Measurements from ENCODE around the gene HOXD4.

Gene HOXD4

GRCh38 chr2:176173567-176174381, 22.4 kb downstream of the HOXD4 start:
- H3K27ac ChIP-seq (ENCODE audit: low read depth, low read length), result no peak overlapping the region
- no peaks in the 10 kb centered on the region for H3K4me1 ChIP-seq (ENCODE audit: control insufficient read depth, low read length)
- H3K79me2 ChIP-seq (ENCODE audit: control insufficient read depth, low read length), result no peaks in the 10 kb centered on the region
- H3K4me3 ChIP-seq (ENCODE audit: low read length), result no peak overlapping the region
- H3K4me2 ChIP-seq (ENCODE audit: low read length), result no peak overlapping the region
- H4K20me1 ChIP-seq (ENCODE audit: control insufficient read depth, insufficient read depth, low read depth, low read length), result no peaks in the 10 kb centered on the region
- H3F3A ChIP-seq (ENCODE audit: control insufficient read depth, insufficient read depth), result no peaks in the 10 kb centered on the region
- TF ChIP-seq CTCF (IDR thresholded peaks at IDR 0.05; ENCODE audit: low read depth, low read length, poor library complexity, severe bottlenecking), result no peak
- TF ChIP-seq EZH2phosphoT487 (IDR thresholded peaks at IDR 0.05; ENCODE audit: borderline replicate concordance, low read length), result no peak
- H3K9me2 ChIP-seq (replicated peaks; ENCODE audit: control insufficient read depth, low read length), result no peaks in the 10 kb centered on the region
- H3K36me3 ChIP-seq (ENCODE audit: control insufficient read depth, low read length), result no peaks in the 10 kb centered on the region
- H3K27me3 ChIP-seq (ENCODE audit: control insufficient read depth, low read length), result peaks cover 52% of the 10 kb centered on the region
- H3K9me3 ChIP-seq (ENCODE audit: control insufficient read depth, insufficient read depth, low read length), result no peaks in the 10 kb centered on the region

- H4K20me1 ChIP-seq (ENCODE audit: control insufficient read depth, insufficient read depth, low read depth, low read length), result no peaks in the 10 kb centered on the region
- no peaks in the 10 kb centered on the region for H3K79me2 ChIP-seq (ENCODE audit: control insufficient read depth, low read length)
- no peak overlapping the region for H3K27ac ChIP-seq (ENCODE audit: low read depth, low read length)
- no peak for TF ChIP-seq EZH2phosphoT487 (IDR thresholded peaks at IDR 0.05; ENCODE audit: borderline replicate concordance, low read length)
- no peak for TF ChIP-seq CTCF (IDR thresholded peaks at IDR 0.05; ENCODE audit: low read depth, low read length, poor library complexity, severe bottlenecking)
- no peaks in the 10 kb centered on the region for H3F3A ChIP-seq (ENCODE audit: control insufficient read depth, insufficient read depth)
- no peaks in the 10 kb centered on the region for H3K36me3 ChIP-seq (ENCODE audit: control insufficient read depth, low read length)
- H3K9me2 ChIP-seq (replicated peaks; ENCODE audit: control insufficient read depth, low read length), result no peaks in the 10 kb centered on the region
- no peak overlapping the region for H3K4me2 ChIP-seq (ENCODE audit: low read length)
- H3K4me1 ChIP-seq (ENCODE audit: control insufficient read depth, low read length), result no peaks in the 10 kb centered on the region
- peaks cover 56% of the 10 kb centered on the region for H3K27me3 ChIP-seq (ENCODE audit: control insufficient read depth, low read length)
- no peak overlapping the region for H3K4me3 ChIP-seq (ENCODE audit: low read length)
- no peaks in the 10 kb centered on the region for H3K9me3 ChIP-seq (ENCODE audit: control insufficient read depth, insufficient read depth, low read length)
These were observed 23.1 kb downstream of the HOXD4 start for GRCh38 chr2:176174382-176174823.

- H3K27ac ChIP-seq (ENCODE audit: low read depth, low read length), result no peak overlapping the region
- H3K36me3 ChIP-seq (ENCODE audit: control insufficient read depth, low read length), result no peaks in the 10 kb centered on the region
- H3K27me3 ChIP-seq (ENCODE audit: control insufficient read depth, low read length), result peaks cover 62% of the 10 kb centered on the region
- TF ChIP-seq EZH2phosphoT487 (IDR thresholded peaks at IDR 0.05; ENCODE audit: borderline replicate concordance, low read length) (no peak), CTCF (IDR thresholded peaks at IDR 0.05; ENCODE audit: low read depth, low read length, poor library complexity, severe bottlenecking) (no peak)
- H3K4me3 ChIP-seq (ENCODE audit: low read length), result no peak overlapping the region
- no peaks in the 10 kb centered on the region for H3K79me2 ChIP-seq (ENCODE audit: control insufficient read depth, low read length)
- H3K4me1 ChIP-seq (ENCODE audit: control insufficient read depth, low read length), result no peaks in the 10 kb centered on the region
- H3K9me2 ChIP-seq (replicated peaks; ENCODE audit: control insufficient read depth, low read length), result no peaks in the 10 kb centered on the region
- H3K4me2 ChIP-seq (ENCODE audit: low read length), result no peak overlapping the region
- H4K20me1 ChIP-seq (ENCODE audit: control insufficient read depth, insufficient read depth, low read depth, low read length), result no peaks in the 10 kb centered on the region
- H3K9me3 ChIP-seq (ENCODE audit: control insufficient read depth, insufficient read depth, low read length), result no peaks in the 10 kb centered on the region
- H3F3A ChIP-seq (ENCODE audit: control insufficient read depth, insufficient read depth), result no peaks in the 10 kb centered on the region
These were observed 23.7 kb downstream of the HOXD4 start for GRCh38 chr2:176174824-176175708.
